Inferior parietal cortex (tissue), 1 donor: Measurements from ENCODE around the gene ASTN2.

Experiments
- DNase-seq: peaks from one replicate; pipeline ENCODE4 v3.0.0-alpha.2; 2016; ENCODE audit errors: extremely low spot score

ASTN2 gene

GRCh38 chr9:116389541-116390302, 1025.1 kb downstream of the ASTN2 start:
- no peak for DNase-seq

DNA sequence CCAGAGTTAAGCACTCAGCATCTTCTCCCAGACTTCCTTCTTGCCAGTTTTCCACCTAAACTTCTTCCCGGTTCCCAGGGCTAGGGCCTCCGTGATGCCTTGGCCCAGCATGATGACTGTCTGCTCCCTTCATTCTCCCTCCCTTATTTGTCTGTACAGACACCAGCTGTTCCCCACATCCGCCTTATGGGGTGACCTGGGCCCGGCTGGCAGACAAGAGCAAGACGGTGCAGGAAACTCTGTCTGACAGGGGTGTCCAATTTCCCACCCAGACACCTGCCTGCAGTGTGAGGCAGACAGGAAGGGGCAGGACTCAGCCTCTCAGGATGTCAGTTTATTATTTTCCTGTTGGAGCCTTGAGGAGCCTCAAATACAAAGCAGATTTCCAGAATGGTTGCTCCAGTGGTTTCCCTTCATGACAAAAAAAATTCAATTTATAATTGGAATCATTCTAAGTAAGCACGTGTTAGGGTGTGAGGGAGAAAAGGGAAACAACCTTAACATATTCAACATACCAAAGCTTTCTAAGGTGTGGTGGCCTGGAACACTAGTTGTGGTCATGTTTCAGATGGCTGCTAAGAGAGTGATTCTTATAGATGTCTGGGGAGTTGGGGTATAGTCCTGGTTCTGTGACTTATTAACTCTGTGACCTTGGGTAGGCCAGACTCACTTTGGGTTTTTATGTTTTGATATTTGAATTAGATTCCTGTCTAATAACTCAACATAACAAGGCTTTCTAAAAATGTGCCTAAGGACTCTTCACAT, 1026.7 kb downstream of the ASTN2 start:
- no peak for DNase-seq

DNA sequence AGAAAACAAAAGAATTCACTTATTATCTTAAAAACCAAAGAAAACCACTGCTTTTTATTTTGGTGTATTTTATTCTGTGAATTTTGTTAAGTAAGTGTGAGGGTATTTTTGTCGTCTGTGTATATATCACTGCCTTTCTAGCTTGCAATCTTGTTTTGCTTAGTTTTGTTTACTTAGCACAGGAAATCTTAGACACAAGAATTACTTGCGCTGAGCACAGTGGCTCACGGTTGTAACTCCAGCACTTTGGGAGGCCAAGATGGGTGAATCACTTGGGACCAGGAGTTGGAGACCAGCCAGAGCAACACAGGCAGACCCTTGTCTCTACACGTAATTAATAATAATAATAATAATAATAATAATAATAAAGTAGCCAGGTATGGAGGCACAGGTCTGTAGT, 1030.9 kb downstream of the ASTN2 start:
- no peak for DNase-seq

DNA sequence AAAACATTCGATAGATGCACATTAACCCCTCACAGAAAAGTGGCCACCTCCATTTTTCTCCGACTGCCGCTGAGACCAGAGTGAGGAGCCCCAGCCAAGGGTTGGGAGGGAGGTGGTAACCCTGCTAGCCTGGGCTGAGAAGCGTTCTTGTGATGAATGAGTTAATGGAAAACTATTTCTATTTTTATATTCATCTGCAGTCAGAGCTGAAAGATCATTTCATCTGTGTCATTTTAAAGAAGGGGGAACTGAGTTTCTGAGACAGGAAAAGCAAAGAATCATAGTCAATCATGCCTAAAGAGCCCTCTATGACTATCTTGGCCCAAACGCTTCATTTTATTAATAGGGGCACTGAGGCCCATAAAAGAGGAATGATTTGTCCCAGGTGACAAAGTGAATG, 1031.7 kb downstream of the ASTN2 start:
- DNase-seq: no peak

- no peak for DNase-seq
These were observed 1032.8 kb downstream of the ASTN2 start for GRCh38 chr9:116382053-116382452.

GRCh38 chr9:116381350-116381749, 1033.5 kb downstream of the ASTN2 start:
- DNase-seq: no peak

DNA sequence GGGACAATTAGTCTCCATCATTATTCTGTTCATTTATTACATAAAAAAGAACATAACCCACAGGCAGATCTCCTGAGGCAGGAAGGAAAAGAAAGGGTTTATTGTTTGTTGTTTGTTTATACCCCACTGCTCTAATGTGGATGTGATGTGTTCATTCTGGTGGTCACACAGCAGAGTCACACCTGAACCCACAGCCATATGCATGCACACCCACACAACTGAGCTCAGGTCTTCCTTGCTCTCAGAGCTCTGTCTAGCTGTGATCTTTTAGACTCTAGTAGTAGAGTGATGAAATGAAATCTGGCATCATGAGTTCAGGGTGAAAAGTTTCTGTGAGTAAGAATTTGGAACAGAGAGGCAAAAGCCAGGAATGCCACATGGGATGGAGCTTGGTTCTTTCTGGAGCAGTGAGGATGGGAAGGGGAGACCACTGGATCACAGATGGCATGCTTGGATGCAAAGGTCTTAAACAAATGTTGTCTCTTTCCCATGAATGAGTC, 1034.3 kb downstream of the ASTN2 start:
- DNase-seq: no peak

GRCh38 chr9:116379821-116380220, 1035.0 kb downstream of the ASTN2 start:
- DNase-seq: no peak

DNA sequence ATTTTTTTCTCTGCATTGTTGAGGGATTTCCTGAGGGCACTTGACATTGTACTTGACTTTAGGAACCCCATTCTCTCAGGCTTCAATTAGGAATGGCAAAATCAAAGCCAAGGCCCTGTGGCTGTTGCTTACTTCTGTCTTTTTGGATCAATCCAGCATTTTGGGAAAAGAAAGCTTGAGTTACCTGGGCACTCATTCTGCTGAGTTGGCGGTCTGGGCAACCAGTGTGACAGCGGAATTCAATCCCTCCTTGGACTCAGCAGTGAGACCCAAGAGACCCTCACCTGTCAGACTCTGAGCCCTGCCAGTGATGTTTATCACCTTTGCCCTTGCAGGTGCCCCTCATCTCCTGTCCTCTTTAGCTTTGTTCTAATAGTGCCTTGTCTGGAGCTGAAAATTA, 1036.0 kb downstream of the ASTN2 start:
- DNase-seq: no peak

GRCh38 chr9:116377179-116377798, 1037.6 kb downstream of the ASTN2 start:
- no peak for DNase-seq
